Stimulated activated naive CD4-positive, alpha-beta T cell treated with Interleukin-2 at 50 U/mL for 16 hours (primary cell): Measurements from ENCODE around the gene CDC37L1.
"Not testable (repeated sequence)": the region's sequence is repeated elsewhere in the genome, so short reads cannot be mapped to it uniquely, and the experiment has no call there.

Experiments
- DNase-seq: peaks from one replicate; lab custom pipeline; 2025; lab: John Stamatoyannopoulos, UW

CDC37L1 gene

GRCh38 chr9:4754530-4754929 lies 75.2 kb downstream of the CDC37L1 start:
- DNase-seq, result not testable (repeated sequence)

DNA sequence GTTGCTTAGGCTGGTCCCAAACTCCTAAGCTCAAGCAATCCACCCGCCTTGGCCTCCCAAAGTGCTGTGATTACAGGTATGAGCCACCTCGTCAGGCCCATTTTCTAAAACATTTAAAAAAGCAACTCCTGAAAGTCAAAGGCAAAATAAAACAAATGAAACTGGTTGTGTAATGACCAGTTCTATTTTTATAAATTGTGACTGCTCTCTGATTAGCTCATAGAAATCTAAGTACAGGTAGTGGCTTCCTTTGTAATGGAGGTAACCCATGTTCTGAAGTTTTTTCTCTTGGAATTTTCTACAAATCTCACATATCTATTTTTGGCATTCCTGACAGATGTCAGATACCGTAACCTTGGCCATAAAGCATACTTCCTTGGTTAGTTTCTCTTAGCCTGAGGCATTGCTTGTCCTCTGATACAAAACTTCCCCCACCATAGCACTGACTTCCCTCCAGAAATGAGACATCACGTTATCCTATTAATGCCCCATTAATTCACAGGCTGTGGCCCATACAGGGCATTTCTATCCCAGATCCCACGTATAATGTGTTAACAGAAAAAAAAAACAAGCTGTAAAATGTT lies 75.7 kb downstream of the CDC37L1 start:
- DNase-seq, result no peak

DNA sequence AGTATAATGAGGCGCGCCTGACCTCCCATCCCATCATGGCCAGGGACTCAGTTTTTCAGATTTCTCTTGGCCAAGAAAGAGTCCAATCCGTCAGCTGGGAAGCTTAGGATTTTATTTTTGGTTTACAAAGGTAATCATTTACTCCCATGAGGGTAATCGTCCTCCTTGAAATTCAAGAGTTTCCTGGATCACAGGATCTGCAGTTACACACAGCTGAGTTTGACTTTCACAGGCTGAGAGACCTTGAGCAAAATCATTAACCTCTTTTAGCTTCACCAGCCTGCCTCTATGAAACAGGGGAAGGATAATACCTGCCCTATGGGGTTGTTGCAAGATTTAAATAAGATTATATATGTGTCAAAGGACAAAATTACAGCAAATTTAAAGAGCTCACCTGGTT lies 77.1 kb downstream of the CDC37L1 start:
- no peak for DNase-seq
